Chondrocyte (in vitro differentiated cells): ENCODE measurements around the gene SIM1. TPM values are rescaled to one million over a fixed set of nuclear protein-coding genes. Genes with fewer than 3 reads are reported as not detected.

Experiments
- DNase-seq: peaks from one replicate; pipeline ENCODE4 v3.0.0; 2021; ENCODE audit warnings: mixed read lengths, low spot score
- H3K27ac Mint-ChIP-seq: one replicate; pipeline ENCODE4 v1.8.0; 2021; ENCODE audit warnings: mild to moderate bottlenecking, moderate library complexity, mixed read lengths; ENCODE audit not compliant: unreplicated experiment
- H3K27me3 Mint-ChIP-seq: 2 replicates; pipeline ENCODE4 v1.8.0; 2021; ENCODE audit warnings: low read depth, mixed read lengths
- H3K36me3 Mint-ChIP-seq: 2 replicates; pipeline ENCODE4 v1.8.0; 2021; ENCODE audit warnings: low read depth, mixed read lengths
- H3K4me1 Mint-ChIP-seq: 2 replicates; pipeline ENCODE4 v1.8.0; 2021; ENCODE audit warnings: low read depth, mild to moderate bottlenecking, mixed read lengths
- H3K4me3 Mint-ChIP-seq: one replicate; pipeline ENCODE4 v1.8.0; 2021; ENCODE audit warnings: mild to moderate bottlenecking, moderate library complexity, mixed read lengths; ENCODE audit not compliant: unreplicated experiment
- H3K9me3 Mint-ChIP-seq: 2 replicates; pipeline ENCODE4 v1.8.0; 2021; ENCODE audit warnings: low read depth, mixed read lengths
- CTCF ChIP-seq: fragments of 200-600 bp; sonication (generic); IDR thresholded peaks from 2 replicates; pipeline ENCODE4 v1.5.0; 2021; ENCODE audit warnings: antibody characterized with exemption, mild to moderate bottlenecking, moderate library complexity
- total RNA-seq: library from RNA; stranded (reverse); gene quantifications from 3 replicates; pipeline ENCODE4 v1.2.1, GENCODE V29; 2021

SIM1 gene
- total RNA-seq, 1 donor from 2014 or later, result 10.7 TPM

- no peak overlapping the region for H3K4me3 Mint-ChIP-seq
- H3K27ac Mint-ChIP-seq, result no peak overlapping the region
- H3K36me3 Mint-ChIP-seq, result no peaks in the 10 kb centered on the region
- TF ChIP-seq CTCF, result no peak
- DNase-seq, result no peak
- no peaks in the 10 kb centered on the region for H3K9me3 Mint-ChIP-seq
- H3K4me1 Mint-ChIP-seq, result peaks cover 23% of the 10 kb centered on the region
- H3K27me3 Mint-ChIP-seq, result no peaks in the 10 kb centered on the region
Observed at GRCh38 chr6:100490065-100490464, 25.3 kb upstream of the SIM1 start.

DNA sequence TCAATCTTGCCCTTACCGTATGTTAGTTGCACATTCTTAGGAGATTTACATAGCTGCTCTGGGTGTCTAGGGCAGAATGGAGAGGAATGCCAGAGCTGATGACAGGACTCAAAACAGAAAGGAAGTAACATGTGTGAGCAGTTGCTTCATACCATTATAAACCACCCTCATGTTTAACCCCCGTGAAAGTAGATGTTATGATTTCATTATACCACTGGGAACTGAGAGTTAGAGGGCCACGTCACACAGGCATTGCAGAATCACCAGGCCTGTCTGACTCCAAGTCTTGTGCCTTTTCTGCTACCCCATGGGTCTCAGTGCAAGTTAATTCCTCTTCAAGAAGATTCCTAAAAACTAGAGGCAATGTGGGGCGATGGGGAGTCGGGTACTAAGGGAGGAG lies 23.5 kb upstream of the SIM1 start:
- H3K9me3 Mint-ChIP-seq, result no peaks in the 10 kb centered on the region

DNA sequence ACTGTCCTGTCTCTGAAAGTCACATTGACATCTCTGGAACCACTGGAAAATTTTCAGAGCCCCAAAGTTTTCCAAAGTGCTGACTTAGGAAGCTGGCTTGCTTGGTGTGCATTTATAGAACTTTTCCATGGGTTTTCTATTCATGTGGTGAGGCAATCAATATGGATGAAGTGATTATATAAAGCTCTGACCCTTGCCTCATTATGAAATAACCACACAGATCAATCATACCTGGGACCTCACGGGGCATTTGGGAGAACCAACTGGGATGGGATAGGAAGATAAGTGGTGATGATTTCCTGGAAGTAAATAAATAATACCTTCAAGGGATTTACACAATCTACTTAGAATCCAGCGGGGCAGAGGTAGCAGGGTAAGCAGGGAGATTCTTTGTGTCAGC lies 22.9 kb upstream of the SIM1 start:
- H3K27me3 Mint-ChIP-seq, result no peaks in the 10 kb centered on the region
- no peaks in the 10 kb centered on the region for H3K9me3 Mint-ChIP-seq

More for the DNA sequence above, 23.5 kb upstream of the SIM1 start:
- Mint-ChIP-seq H3K27me3 (no peaks in the 10 kb centered on the region), H3K27ac (peak overlapping the region; percentile 67), H3K4me3 (no peak overlapping the region), H3K4me1 (peaks cover 35% of the 10 kb centered on the region), H3K36me3 (no peaks in the 10 kb centered on the region)
- DNase-seq, result no peak
- no peak for TF ChIP-seq CTCF

DNA sequence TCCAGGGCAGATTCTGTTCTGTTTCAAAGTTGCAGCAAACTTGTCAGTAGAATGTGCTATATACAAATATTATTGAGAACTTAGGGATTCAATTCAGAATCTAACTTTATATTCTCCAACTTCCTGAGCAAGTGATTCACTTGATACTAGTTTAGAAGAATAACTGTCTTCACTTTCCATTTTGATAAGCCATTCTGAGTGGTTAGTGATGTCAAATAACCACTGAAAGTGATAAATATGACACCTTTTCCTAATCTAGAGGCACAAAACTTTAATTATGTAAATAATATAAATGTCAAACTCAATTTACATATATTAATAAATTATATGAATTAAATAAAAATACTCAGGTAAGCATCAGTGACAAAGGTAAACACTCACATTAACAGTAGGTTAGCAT lies 20.5 kb upstream of the SIM1 start:
- no peaks in the 10 kb centered on the region for H3K36me3 Mint-ChIP-seq
- no peaks in the 10 kb centered on the region for H3K27me3 Mint-ChIP-seq
- no peaks in the 10 kb centered on the region for H3K9me3 Mint-ChIP-seq
- H3K4me3 Mint-ChIP-seq, result no peak overlapping the region
- no peak overlapping the region for H3K27ac Mint-ChIP-seq
- peaks cover 30% of the 10 kb centered on the region for H3K4me1 Mint-ChIP-seq
- TF ChIP-seq CTCF, result no peak
- no peak for DNase-seq

More for the DNA sequence above, 22.9 kb upstream of the SIM1 start:
- Mint-ChIP-seq H3K27ac (no peak overlapping the region), H3K4me1 (peaks cover 37% of the 10 kb centered on the region), H3K4me3 (no peak overlapping the region), H3K36me3 (no peaks in the 10 kb centered on the region)
- no peak for TF ChIP-seq CTCF
- DNase-seq, result no peak

DNA sequence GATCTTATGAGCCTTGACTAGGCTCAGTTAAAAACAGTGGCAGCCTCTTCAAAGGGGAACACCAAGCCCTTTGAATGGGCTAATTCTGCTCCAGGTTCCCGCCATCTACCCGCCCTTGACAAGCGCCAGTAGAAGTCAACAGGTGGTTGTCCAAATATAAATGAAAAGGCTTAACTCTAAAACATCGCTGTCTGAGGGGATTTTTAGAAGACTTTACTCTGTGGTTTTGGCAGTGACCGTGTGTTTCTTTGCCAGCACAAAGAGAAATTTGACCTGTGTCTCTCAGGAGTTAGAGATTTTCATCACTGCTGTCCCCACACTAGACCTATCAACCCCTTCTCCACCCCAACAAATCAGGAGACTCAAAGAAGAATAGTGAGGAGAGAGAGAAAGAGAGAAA lies 19.8 kb upstream of the SIM1 start:
- TF ChIP-seq CTCF, result no peak
- no peaks in the 10 kb centered on the region for H3K36me3 Mint-ChIP-seq
- H3K9me3 Mint-ChIP-seq, result no peaks in the 10 kb centered on the region
- DNase-seq, result no peak
- H3K27me3 Mint-ChIP-seq, result no peaks in the 10 kb centered on the region
- H3K4me3 Mint-ChIP-seq, result no peak overlapping the region
- H3K4me1 Mint-ChIP-seq, result peaks cover 32% of the 10 kb centered on the region
- peak overlapping the region; percentile 9 for H3K27ac Mint-ChIP-seq
